HepG2 (cell line): ENCODE data around the gene THBS1. TPM values are rescaled to one million over a fixed set of nuclear protein-coding genes. Genes with fewer than 3 reads are reported as not detected.

Experiments
- MAF1 ChIP-seq: sonication (generic); formaldehyde crosslinking; IDR thresholded peaks from 2 replicates; pipeline ENCODE4 v1.5.0; 2020; ENCODE audit warnings: missing genetic modification reagents, borderline replicate concordance
- MEIS1 ChIP-seq: sonication (generic); formaldehyde crosslinking; IDR thresholded peaks from 2 replicates; pipeline ENCODE4 v1.9.0; 2021; ENCODE audit warnings: mild to moderate bottlenecking, missing genetic modification reagents, moderate library complexity, borderline replicate concordance
- NAIF1 ChIP-seq: sonication (generic); formaldehyde crosslinking; IDR thresholded peaks from 2 replicates; pipeline ENCODE4 v1.5.0; 2020; ENCODE audit warnings: mild to moderate bottlenecking, missing genetic modification reagents, borderline replicate concordance
- PAWR ChIP-seq: sonication (generic); formaldehyde crosslinking; IDR thresholded peaks from 2 replicates; pipeline ENCODE4 v1.4.0; 2020; ENCODE audit warnings: missing genetic modification reagents, mild to moderate bottlenecking, borderline replicate concordance
- POLR2G ChIP-seq: fragments of 200-400 bp; formaldehyde crosslinking; IDR thresholded peaks from 2 replicates; pipeline ENCODE4 v1.6.1; 2018; ENCODE audit warnings: mild to moderate bottlenecking, low read depth, low read length, moderate library complexity
- RARG ChIP-seq: sonication (generic); formaldehyde crosslinking; IDR thresholded peaks from 2 replicates; pipeline ENCODE4 v1.4.0; 2020; ENCODE audit warnings: low read depth, mild to moderate bottlenecking, missing genetic modification reagents
- RBFOX2 ChIP-seq: fragments of 200-400 bp; formaldehyde crosslinking; IDR thresholded peaks from 2 replicates; pipeline ENCODE4 v1.6.1; 2017; ENCODE audit warnings: low read depth, mild to moderate bottlenecking, low read length
- STAG1 ChIP-seq: sonication (generic); formaldehyde crosslinking; IDR thresholded peaks from 2 replicates; pipeline ENCODE4 v1.4.0; 2020; ENCODE audit warnings: missing genetic modification reagents
- ZNF367 ChIP-seq: sonication (generic); formaldehyde crosslinking; IDR thresholded peaks from 2 replicates; pipeline ENCODE4 v1.4.0; 2020; ENCODE audit warnings: missing genetic modification reagents, borderline replicate concordance
- polyA plus RNA-seq, 8 experiments: library from polyadenylated mRNA; depleted of rRNA in 3 of 8; stranded (reverse) in 7 of 8; unstranded in 1 of 8; fragments of >200 nt; fragmentation: Illumina TruSeq in 4 of 8; extraction: Trizol in 4 of 8; gene quantifications; 2 replicates each; pipeline versions ENCODE4 v1.2.1 to v1.2.3, GENCODE V29; 2011 to 2016; ENCODE audit warnings: low read depth in 4 of 8, missing spikeins in 1 of 8, mixed read lengths in 1 of 8; ENCODE audit not compliant: insufficient read depth in 1 of 8
- total RNA-seq, 5 experiments: library from RNA; depleted of rRNA; stranded (reverse); fragments of >200 nt; fragmentation: Illumina TruSeq; extraction: Trizol; gene quantifications; 2 replicates each; pipeline ENCODE4 v1.2.3, GENCODE V29; 2016; ENCODE audit warnings: low read depth in 1 of 5
- TF ChIP-seq, protein P1 (sequence below), 2 experiments: sonication (generic) in 1 of 2; formaldehyde crosslinking in 1 of 2; IDR thresholded peaks; 2 replicates each; pipeline versions ENCODE4 v1.4.0 to v1.6.1; 2016 to 2020; ENCODE audit warnings: borderline replicate concordance in 1 of 2, low read depth in 1 of 2, mild to moderate bottlenecking in 1 of 2, missing genetic modification reagents in 1 of 2
- TF ChIP-seq, protein P2 (sequence below): sonication (generic); formaldehyde crosslinking; conservative IDR thresholded peaks from 2 replicates; pipeline ENCODE4 v1.8.0; 2022; ENCODE audit warnings: missing genetic modification reagents
- TF ChIP-seq, protein P3 (sequence below): sonication (generic); formaldehyde crosslinking; IDR thresholded peaks from 2 replicates; pipeline ENCODE4 v1.4.0; 2020; ENCODE audit warnings: missing genetic modification reagents
- TF ChIP-seq, protein P4 (sequence below): sonication (generic); formaldehyde crosslinking; IDR thresholded peaks from 2 replicates; pipeline ENCODE4 v1.8.1; 2023; ENCODE audit warnings: mild to moderate bottlenecking, missing genetic modification reagents
- TF ChIP-seq, protein P5 (sequence below): sonication (generic); formaldehyde crosslinking; IDR thresholded peaks from 2 replicates; pipeline ENCODE4 v1.8.1; 2023; ENCODE audit warnings: mild to moderate bottlenecking, inconsistent platforms, moderate library complexity, missing genetic modification reagents, borderline replicate concordance

THBS1 gene
- total and polyA plus RNA-seq, 2 of the 13 experiments (the other 11 are each of a cell fraction or from before 2014, with no cell fraction given), result 54.7 to 67.1 TPM

DNA sequence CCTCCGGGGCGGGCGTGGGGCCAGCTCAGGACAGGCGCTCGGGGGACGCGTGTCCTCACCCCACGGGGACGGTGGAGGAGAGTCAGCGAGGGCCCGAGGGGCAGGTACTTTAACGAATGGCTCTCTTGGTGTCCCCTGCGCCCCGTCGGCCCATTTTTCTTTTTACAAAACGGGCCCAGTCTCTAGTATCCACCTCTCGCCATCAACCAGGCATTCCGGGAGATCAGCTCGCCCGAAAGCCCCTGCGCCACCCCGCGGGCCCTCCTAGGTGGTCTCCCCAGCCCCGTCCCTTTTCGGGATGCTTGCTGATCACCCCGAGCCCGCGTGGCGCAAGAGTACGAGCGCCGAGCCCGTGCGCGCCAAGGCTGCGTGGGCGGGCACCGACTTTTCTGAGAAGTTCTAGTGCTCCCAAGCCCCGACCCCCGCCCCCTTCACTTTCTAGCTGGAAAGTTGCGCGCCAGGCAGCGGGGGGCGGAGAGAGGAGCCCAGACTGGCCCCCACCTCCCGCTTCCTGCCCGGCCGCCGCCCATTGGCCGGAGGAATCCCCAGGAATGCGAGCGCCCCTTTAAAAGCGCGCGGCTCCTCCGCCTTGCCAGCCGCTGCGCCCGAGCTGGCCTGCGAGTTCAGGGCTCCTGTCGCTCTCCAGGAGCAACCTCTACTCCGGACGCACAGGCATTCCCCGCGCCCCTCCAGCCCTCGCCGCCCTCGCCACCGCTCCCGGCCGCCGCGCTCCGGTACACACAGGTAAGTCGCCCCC is at the start of gene THBS1 (continued):
- TF ChIP-seq PAWR (CRISPR knock-in tag) (0 out of 2 replicates have a peak, but pooled peaks have one; percentile 40), POLR2G (peak; percentile 97), RARG (CRISPR knock-in tag) (peak; percentile 89; the same call in 1 of the 2 replicates), RBFOX2 (peak; percentile 92), MEIS1 (CRISPR knock-in tag) (peak; percentile 50; the same call in 1 of the 2 replicates), ZNF367 (CRISPR knock-in tag) (no peak), STAG1 (CRISPR knock-in tag) (peak; percentile 18; the same call in 1 of the 2 replicates), MAF1 (peak; percentile 77; the same call in 1 of the 2 replicates), NAIF1 (CRISPR knock-in tag) (peak; percentile 76; the same call in 1 of the 2 replicates)
- TF ChIP-seq, protein P1, sequence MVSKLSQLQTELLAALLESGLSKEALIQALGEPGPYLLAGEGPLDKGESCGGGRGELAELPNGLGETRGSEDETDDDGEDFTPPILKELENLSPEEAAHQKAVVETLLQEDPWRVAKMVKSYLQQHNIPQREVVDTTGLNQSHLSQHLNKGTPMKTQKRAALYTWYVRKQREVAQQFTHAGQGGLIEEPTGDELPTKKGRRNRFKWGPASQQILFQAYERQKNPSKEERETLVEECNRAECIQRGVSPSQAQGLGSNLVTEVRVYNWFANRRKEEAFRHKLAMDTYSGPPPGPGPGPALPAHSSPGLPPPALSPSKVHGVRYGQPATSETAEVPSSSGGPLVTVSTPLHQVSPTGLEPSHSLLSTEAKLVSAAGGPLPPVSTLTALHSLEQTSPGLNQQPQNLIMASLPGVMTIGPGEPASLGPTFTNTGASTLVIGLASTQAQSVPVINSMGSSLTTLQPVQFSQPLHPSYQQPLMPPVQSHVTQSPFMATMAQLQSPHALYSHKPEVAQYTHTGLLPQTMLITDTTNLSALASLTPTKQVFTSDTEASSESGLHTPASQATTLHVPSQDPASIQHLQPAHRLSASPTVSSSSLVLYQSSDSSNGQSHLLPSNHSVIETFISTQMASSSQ (IDR thresholded peaks at IDR 0.05; ENCODE audit: low read depth), result no peak
- TF ChIP-seq, protein P1 (CRISPR knock-in tag; IDR thresholded peaks at IDR 0.05; ENCODE audit: borderline replicate concordance), result peak; percentile 43; the same call in 1 of the 2 replicates
- TF ChIP-seq, protein P2, sequence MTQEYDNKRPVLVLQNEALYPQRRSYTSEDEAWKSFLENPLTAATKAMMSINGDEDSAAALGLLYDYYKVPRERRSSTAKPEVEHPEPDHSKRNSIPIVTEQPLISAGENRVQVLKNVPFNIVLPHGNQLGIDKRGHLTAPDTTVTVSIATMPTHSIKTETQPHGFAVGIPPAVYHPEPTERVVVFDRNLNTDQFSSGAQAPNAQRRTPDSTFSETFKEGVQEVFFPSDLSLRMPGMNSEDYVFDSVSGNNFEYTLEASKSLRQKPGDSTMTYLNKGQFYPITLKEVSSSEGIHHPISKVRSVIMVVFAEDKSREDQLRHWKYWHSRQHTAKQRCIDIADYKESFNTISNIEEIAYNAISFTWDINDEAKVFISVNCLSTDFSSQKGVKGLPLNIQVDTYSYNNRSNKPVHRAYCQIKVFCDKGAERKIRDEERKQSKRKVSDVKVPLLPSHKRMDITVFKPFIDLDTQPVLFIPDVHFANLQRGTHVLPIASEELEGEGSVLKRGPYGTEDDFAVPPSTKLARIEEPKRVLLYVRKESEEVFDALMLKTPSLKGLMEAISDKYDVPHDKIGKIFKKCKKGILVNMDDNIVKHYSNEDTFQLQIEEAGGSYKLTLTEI (CRISPR knock-in tag), result no peak
- TF ChIP-seq, protein P3, sequence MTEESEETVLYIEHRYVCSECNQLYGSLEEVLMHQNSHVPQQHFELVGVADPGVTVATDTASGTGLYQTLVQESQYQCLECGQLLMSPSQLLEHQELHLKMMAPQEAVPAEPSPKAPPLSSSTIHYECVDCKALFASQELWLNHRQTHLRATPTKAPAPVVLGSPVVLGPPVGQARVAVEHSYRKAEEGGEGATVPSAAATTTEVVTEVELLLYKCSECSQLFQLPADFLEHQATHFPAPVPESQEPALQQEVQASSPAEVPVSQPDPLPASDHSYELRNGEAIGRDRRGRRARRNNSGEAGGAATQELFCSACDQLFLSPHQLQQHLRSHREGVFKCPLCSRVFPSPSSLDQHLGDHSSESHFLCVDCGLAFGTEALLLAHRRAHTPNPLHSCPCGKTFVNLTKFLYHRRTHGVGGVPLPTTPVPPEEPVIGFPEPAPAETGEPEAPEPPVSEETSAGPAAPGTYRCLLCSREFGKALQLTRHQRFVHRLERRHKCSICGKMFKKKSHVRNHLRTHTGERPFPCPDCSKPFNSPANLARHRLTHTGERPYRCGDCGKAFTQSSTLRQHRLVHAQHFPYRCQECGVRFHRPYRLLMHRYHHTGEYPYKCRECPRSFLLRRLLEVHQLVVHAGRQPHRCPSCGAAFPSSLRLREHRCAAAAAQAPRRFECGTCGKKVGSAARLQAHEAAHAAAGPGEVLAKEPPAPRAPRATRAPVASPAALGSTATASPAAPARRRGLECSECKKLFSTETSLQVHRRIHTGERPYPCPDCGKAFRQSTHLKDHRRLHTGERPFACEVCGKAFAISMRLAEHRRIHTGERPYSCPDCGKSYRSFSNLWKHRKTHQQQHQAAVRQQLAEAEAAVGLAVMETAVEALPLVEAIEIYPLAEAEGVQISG (CRISPR knock-in tag), result peak; percentile 32
- TF ChIP-seq, protein P4, sequence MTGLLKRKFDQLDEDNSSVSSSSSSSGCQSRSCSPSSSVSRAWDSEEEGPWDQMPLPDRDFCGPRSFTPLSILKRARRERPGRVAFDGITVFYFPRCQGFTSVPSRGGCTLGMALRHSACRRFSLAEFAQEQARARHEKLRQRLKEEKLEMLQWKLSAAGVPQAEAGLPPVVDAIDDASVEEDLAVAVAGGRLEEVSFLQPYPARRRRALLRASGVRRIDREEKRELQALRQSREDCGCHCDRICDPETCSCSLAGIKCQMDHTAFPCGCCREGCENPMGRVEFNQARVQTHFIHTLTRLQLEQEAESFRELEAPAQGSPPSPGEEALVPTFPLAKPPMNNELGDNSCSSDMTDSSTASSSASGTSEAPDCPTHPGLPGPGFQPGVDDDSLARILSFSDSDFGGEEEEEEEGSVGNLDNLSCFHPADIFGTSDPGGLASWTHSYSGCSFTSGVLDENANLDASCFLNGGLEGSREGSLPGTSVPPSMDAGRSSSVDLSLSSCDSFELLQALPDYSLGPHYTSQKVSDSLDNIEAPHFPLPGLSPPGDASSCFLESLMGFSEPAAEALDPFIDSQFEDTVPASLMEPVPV (CRISPR knock-in tag), result peak; percentile 88
- TF ChIP-seq, protein P5, sequence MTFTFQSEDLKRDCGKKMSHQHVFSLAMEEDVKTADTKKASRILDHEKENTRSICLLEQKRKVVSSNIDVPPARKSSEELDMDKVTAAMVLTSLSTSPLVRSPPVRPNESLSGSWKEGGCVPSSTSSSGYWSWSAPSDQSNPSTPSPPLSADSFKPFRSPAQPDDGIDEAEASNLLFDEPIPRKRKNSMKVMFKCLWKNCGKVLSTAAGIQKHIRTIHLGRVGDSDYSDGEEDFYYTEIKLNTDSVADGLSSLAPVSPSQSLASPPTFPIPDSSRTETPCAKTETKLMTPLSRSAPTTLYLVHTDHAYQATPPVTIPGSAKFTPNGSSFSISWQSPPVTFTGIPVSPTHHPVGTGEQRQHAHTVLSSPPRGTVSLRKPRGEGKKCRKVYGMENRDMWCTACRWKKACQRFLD (CRISPR knock-in tag), result 0 out of 2 replicates have a peak, but pooled peaks have one; percentile 53
